Adrenal gland (tissue), 12 donors: ENCODE data around the gene TTLL12. TPM values are rescaled to one million over a fixed set of nuclear protein-coding genes. Genes with fewer than 3 reads are reported as not detected.

ENCODE experiments used
- DNase-seq, 7 donors: peaks; one replicate each; pipeline ENCODE4 v3.0.0-alpha.2; 2019 to 2020
- H3K27ac ChIP-seq, 5 donors: fragments of 200-600 bp; sonication (generic) in 4 of 5; 1 replicate in 3 of 5; 2 replicates in 2 of 5; pipeline versions ENCODE4 v1.5.1 to v1.8.0; 2016 to 2020; ENCODE audit warnings: mild to moderate bottlenecking in 1 of 5
- H3K27me3 ChIP-seq: fragments of 200-600 bp; 2 replicates; pipeline ENCODE4 v1.8.0; 2021
- H3K36me3 ChIP-seq, 2 donors: fragments of 200-600 bp; replicated peaks in 1 of 2; 1 replicate in 1 of 2; 2 replicates in 1 of 2; pipeline versions ENCODE4 v1.5.1 to v1.8.0; 2018 to 2022
- H3K4me1 ChIP-seq, 2 donors: fragments of 200-600 bp; replicated peaks in 1 of 2; 1 replicate in 1 of 2; 2 replicates in 1 of 2; pipeline versions ENCODE4 v1.5.1 to v1.8.0; 2018 to 2021
- H3K4me3 ChIP-seq, 4 donors: fragments of 200-600 bp; sonication (generic) in 3 of 4; one replicate each; pipeline ENCODE4 v1.5.1; 2016 to 2018
- H3K9me3 ChIP-seq, 3 donors: fragments of 200-600 bp; sonication (generic) in 1 of 3; replicated peaks in 1 of 3; 1 replicate in 2 of 3; 2 replicates in 1 of 3; pipeline versions ENCODE4 v1.5.1 to v1.8.0; 2016 to 2021
- POLR2A ChIP-seq, 2 donors: fragments of 450-650 bp; IDR thresholded peaks; one replicate each; pipeline ENCODE4 v1.6.1; 2017; ENCODE audit warnings: antibody characterized with exemption in 2 of 2, mild to moderate bottlenecking in 2 of 2, moderate library complexity in 1 of 2
- WGBS, 4 donors: extraction: QIAGEN DNeasy Blood & Tissue Kit in 2 of 4; methylation state at CpG; one replicate each; pipeline versions ENCODE4 v1.1.5 to v1.1.7; 2013 to 2017; 5-methylcytosine and 5-hydroxymethylcytosine counted together
- intact Hi-C, 2 donors: fragments of 100-400 bp; cut with DNase I; formaldehyde crosslinking; loops; one replicate each; pipeline versions ENCODE4 v1.14.1 to v1.15.0; 2022 to 2023
- polyA plus RNA-seq, 3 donors: library from polyadenylated mRNA; stranded (reverse); fragments of 200-250 nt in 2 of 3; fragments of 350-450 nt in 1 of 3; fragmentation: Illumina TruSeq in 1 of 3; extraction: RNeasy Lipid Tissue Mini Kit (QIAGEN cat#74804) in 1 of 3; gene quantifications; one replicate each; pipeline ENCODE4 v1.2.3, GENCODE V29; 2013 to 2014
- total RNA-seq, 9 donors: library from RNA; depleted of rRNA in 4 of 9; stranded (reverse); fragments of >200 nt in 4 of 9; fragments of 120-200 nt in 1 of 9; fragmentation: NEBNext Ultra II Directional in 1 of 9; extraction: Animal tissue kit (Norgen Biotek cat#: 25700) in 1 of 9; gene quantifications; one replicate each; pipeline versions ENCODE4 v1.1.0 to v1.2.4, GENCODE V29; 2013 to 2023
- TF ChIP-seq, protein P1 (sequence below), 6 experiments: fragments of 450-650 bp in 4 of 6; fragments of 200-600 bp in 2 of 6; sonication (generic) in 1 of 6; IDR thresholded peaks; 1 replicate in 5 of 6; 2 replicates in 1 of 6; pipeline versions ENCODE4 v1.5.1 to v1.8.0; 2016 to 2021; ENCODE audit warnings: antibody characterized with exemption in 6 of 6, mild to moderate bottlenecking in 2 of 6, moderate library complexity in 1 of 6
- donor health status: healthy with polysubstance abuse.
- donor health status: Bipolar disorder and iron deficiency.
- donor health status: DM: yes; HTN: yes; CAD: no.
- donor health status: DM: no; HTN: no; CAD: no.
- donor health status: DM: no; HTN: no; CAD: no.
- donor health status: DM: yes; HTN: yes; CAD: no.

TTLL12 gene
- total and polyA plus RNA-seq, 12 donors, result 22.6 to 85.2 (median 59.2) TPM

GRCh38 chr22:43234264-43234988 lies 47.5 kb upstream of the TTLL12 start:
- no peak overlapping the region for H3K4me3 ChIP-seq
- 78 to 84% (median 82%) methylated on average over 3 to 9 of the region's 9 CpGs for WGBS, 4 donors
- intact Hi-C loops, result loop anchor here (5.0 kb wide), 2 partner anchors 38 to 153 kb away; no protein-coding TSS in a partner anchor
- no peaks in the 10 kb centered on the region for H3K27me3 ChIP-seq
- no peaks in the 10 kb centered on the region for H3K36me3 ChIP-seq
- peak in 1 of 7 donors; percentile 21 for DNase-seq
- peaks cover 27 to 37% of the 10 kb centered on the region in 2 donors for H3K4me1 ChIP-seq
- no peak for TF ChIP-seq POLR2A (IDR thresholded peaks at IDR 0.05)
- TF ChIP-seq, protein P1, sequence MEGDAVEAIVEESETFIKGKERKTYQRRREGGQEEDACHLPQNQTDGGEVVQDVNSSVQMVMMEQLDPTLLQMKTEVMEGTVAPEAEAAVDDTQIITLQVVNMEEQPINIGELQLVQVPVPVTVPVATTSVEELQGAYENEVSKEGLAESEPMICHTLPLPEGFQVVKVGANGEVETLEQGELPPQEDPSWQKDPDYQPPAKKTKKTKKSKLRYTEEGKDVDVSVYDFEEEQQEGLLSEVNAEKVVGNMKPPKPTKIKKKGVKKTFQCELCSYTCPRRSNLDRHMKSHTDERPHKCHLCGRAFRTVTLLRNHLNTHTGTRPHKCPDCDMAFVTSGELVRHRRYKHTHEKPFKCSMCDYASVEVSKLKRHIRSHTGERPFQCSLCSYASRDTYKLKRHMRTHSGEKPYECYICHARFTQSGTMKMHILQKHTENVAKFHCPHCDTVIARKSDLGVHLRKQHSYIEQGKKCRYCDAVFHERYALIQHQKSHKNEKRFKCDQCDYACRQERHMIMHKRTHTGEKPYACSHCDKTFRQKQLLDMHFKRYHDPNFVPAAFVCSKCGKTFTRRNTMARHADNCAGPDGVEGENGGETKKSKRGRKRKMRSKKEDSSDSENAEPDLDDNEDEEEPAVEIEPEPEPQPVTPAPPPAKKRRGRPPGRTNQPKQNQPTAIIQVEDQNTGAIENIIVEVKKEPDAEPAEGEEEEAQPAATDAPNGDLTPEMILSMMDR (IDR thresholded peaks at IDR 0.05), result no peak
- H3K9me3 ChIP-seq, result no peaks in the 10 kb centered on the region
- peak overlapping the region in 1 of 5 donors; percentile 91 for H3K27ac ChIP-seq

DNA sequence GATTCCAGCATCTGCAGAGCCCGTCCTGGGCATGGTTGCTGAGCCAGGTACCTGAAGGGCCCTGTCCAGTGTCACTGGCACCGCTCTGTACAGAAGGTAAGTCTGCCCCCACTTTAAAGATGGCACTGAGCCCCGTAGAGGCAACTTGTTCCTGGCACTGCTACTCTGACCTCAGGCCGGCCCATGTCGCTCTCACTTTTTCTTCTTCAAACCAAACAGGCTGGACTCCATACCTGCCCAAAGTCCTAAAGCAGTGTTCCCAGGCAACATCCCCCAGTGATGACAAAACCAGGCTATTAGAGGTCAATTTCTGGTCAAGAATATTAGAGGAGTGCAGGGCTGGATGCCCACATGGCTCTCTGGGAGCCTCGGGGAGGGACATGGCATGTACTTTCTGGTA lies 46.6 kb upstream of the TTLL12 start:
- Histone ChIP-seq H3K27me3 (no peaks in the 10 kb centered on the region), H3K4me3 (no peak overlapping the region), H3K27ac (no peak overlapping the region), H3K9me3 (no peaks in the 10 kb centered on the region), H3K36me3 (no peaks in the 10 kb centered on the region), H3K4me1 (peaks cover 27 to 34% of the 10 kb centered on the region in 2 donors)
- WGBS, 4 donors, result 67 to 86% (median 82%) methylated on average over 3 to 6 of the region's 6 CpGs
- intact Hi-C loops, result loop anchor here (2.0 to 5.0 kb wide), 3 partner anchors 39 to 154 kb away; no protein-coding TSS in a partner anchor
- no peak for DNase-seq
- TF ChIP-seq POLR2A (IDR thresholded peaks at IDR 0.05), result no peak
- TF ChIP-seq, protein P1 (IDR thresholded peaks at IDR 0.05), result no peak

- 77 to 88% (median 85%) methylated on average over 7 to 8 of the region's 8 CpGs for WGBS, 4 donors
- H3K4me3 ChIP-seq, result no peak overlapping the region
- no peaks in the 10 kb centered on the region for H3K36me3 ChIP-seq
- no peaks in the 10 kb centered on the region for H3K9me3 ChIP-seq
- H3K27me3 ChIP-seq, result no peaks in the 10 kb centered on the region
- peaks cover 20 to 24% of the 10 kb centered on the region in 2 donors for H3K4me1 ChIP-seq
- intact Hi-C loops, result loop anchor here (2.0 to 5.0 kb wide), 3 partner anchors 40 to 155 kb away; no protein-coding TSS in a partner anchor
- no peak overlapping the region for H3K27ac ChIP-seq
- DNase-seq, result no peak
- no peak for TF ChIP-seq POLR2A (IDR thresholded peaks at IDR 0.05)
- TF ChIP-seq, protein P1 (IDR thresholded peaks at IDR 0.05), result no peak
Observed at GRCh38 chr22:43232445-43232844, 45.5 kb upstream of the TTLL12 start.

- TF ChIP-seq, protein P1 (IDR thresholded peaks at IDR 0.05), result no peak
- TF ChIP-seq POLR2A (IDR thresholded peaks at IDR 0.05), result no peak
- no peak overlapping the region for H3K27ac ChIP-seq
- intact Hi-C loops, result loop anchor here (2.0 to 5.0 kb wide), 3 partner anchors 41 to 156 kb away; no protein-coding TSS in a partner anchor
- 76 to 84% (median 79%) methylated on average over 3 to 15 of the region's 15 CpGs for WGBS, 4 donors
- H3K4me1 ChIP-seq, result peaks cover 12 to 16% of the 10 kb centered on the region in 2 donors
- no peak for DNase-seq
- H3K4me3 ChIP-seq, result no peak overlapping the region
- no peaks in the 10 kb centered on the region for H3K36me3 ChIP-seq
- no peaks in the 10 kb centered on the region for H3K9me3 ChIP-seq
- H3K27me3 ChIP-seq, result no peaks in the 10 kb centered on the region
Observed at GRCh38 chr22:43231724-43232034, 44.7 kb upstream of the TTLL12 start.
